DOHH2 (cell line): ENCODE measurements around the gene POLR3GL.

Source experiments
- CTCF ChIP-seq: fragments of 200-600 bp; sonication (generic); IDR thresholded peaks from one replicate; pipeline ENCODE4 v1.5.1; 2014; ENCODE audit warnings: antibody characterized with exemption, mild to moderate bottlenecking, low read depth, low read length; ENCODE audit not compliant: poor library complexity, severe bottlenecking
- EZH2phosphoT487 ChIP-seq: fragments of 200-600 bp; sonication (generic); IDR thresholded peaks from 2 replicates; pipeline ENCODE4 v1.6.1; 2017; ENCODE audit warnings: borderline replicate concordance, mild to moderate bottlenecking, antibody characterized with exemption, low read length, moderate library complexity, mixed read lengths

GRCh38 chr1:145952903-145953302 is 11.6 kb upstream of the POLR3GL start:
- TF ChIP-seq CTCF (no peak), EZH2phosphoT487 (no peak)
